Renal pelvis (tissue), 4 donors: ENCODE results near the gene PNPLA6. TPM values are rescaled to one million over a fixed set of nuclear protein-coding genes. Genes with fewer than 3 reads are reported as not detected.

ENCODE experiments used
- DNase-seq: peaks from one replicate; pipeline ENCODE4 v3.0.0-alpha.2; 2013
- polyA plus RNA-seq, 3 donors: library from polyadenylated mRNA; unstranded; fragments of 120-200 nt; gene quantifications; one replicate each; pipeline ENCODE4 v1.2.1, GENCODE V29; 2013; ENCODE audit not compliant: insufficient read length in 3 of 3

PNPLA6 gene
- polyA plus RNA-seq, 3 donors, result 42.2 to 46.0 (median 42.8) TPM

- DNase-seq, result no peak
These were observed 60.9 kb downstream of the PNPLA6 start for GRCh38 chr19:7596211-7596937.

GRCh38 chr19:7597689-7598088, 62.2 kb downstream of the PNPLA6 start:
- DNase-seq, result no peak

- no peak for DNase-seq
These were observed 62.7 kb downstream of the PNPLA6 start for GRCh38 chr19:7598180-7598579.

DNA sequence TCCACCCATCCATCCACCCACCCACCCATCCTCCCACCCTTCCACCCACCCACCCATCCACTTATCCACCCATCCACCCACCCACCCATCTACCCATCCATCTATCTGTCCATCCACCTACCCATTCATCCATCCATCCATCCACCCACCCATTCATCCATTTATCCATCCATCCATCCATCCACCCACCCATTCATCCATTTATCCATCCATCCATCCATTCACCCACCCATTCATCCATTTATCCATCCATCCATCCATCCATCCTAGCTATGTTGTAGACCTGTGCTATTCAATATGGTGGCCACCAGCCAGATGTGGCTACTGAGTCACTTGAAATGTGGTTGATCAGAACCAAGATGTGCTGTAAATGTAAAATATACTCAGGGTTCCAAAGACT, 65.2 kb downstream of the PNPLA6 start:
- DNase-seq, result no peak

- no peak for DNase-seq
These were observed 66.9 kb downstream of the PNPLA6 start for GRCh38 chr19:7602240-7602934.

GRCh38 chr19:7602935-7603497, 67.5 kb downstream of the PNPLA6 start:
- DNase-seq, result no peak

DNA sequence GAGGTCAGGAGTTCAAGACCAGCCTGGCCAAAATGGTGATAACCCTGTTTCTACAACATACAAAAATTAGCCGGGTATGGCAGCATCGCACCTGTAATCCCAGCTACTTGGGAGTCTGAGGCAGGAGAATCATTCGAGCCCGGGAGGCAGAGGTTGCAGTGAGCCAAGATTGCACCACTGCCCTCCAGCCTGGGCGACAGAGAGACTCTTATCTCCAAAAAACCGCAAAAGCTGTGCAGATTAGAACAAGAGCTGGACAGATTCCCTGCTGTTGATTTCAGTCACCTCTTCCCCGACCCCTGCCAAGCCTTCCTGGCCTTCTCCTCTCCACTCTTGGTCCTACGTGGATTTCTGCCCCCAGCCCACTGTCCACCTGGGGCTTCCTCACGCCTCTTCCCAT, 68.4 kb downstream of the PNPLA6 start:
- DNase-seq, result no peak

DNA sequence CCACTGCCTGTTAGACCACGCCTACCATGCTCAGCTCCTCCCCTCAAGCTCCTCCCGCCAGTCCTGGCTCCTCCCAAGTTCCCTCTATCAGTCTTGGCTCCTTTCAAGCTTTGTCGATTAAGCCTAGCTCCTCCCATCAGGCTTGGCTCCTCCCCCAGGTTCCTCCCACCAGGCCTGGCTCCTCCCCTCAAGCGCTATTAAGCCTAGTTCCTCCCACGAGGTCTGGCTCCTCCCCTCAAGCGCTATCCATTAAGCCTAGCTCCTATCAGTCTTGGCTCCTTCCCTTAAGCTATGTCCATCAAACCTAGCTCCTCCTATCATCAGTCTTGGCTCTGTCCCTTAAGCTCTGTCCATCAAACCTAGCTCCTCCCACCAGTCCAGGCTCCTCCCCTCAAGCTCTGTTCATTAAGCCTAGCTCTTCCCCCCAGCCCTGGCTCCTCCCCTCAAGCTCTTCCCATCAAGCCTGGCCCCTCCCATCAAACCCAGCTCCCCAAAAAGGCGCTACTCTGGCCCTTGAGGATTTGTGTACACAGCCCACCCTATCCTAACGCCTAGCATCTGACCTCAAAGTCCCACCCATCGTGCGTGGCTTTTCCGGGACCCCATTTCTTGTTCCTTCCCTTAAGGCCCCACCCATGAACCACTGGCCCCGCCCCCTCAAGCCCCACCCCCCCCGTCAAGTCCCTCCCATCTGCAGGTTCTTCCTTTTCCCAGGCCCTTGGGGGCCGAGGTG, 70.1 kb downstream of the PNPLA6 start:
- no peak for DNase-seq

- no peak for DNase-seq
These were observed 70.8 kb downstream of the PNPLA6 start for GRCh38 chr19:7606289-7606688.

DNA sequence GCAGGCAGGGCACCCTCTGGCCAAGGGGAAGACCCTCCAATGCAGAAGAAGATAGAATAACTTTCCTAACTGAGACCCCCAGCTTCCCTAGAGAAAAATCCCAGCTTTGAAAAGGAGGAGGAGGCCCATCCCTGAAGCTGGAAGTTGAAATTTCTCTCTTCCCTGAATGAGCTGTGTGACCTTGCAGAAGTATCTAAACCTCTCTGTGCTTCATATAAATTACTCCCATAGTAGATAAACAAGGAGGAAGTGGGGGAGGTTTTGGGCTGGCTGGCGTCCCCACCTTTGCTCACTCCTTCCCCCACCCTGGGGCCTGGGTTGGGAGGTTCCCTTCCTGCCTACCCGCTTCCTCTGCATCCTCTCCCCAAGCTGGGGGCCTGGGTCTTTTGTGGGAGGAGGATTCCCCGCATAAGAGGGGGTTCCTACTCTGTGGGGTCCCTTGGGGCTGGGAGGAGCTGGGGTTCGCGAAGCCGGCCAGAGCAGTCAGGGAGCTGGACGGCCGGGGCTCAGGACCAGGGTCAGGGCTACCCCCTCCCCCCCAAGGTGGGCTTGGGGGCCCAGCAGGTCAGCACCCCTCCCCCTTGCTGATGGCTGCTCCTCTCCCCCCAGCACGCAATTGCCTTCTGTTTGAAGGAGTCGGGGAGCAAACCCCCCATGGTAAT, 71.8 kb downstream of the PNPLA6 start:
- DNase-seq, result no peak

GRCh38 chr19:7607874-7608560, 72.5 kb downstream of the PNPLA6 start:
- no peak for DNase-seq

DNA sequence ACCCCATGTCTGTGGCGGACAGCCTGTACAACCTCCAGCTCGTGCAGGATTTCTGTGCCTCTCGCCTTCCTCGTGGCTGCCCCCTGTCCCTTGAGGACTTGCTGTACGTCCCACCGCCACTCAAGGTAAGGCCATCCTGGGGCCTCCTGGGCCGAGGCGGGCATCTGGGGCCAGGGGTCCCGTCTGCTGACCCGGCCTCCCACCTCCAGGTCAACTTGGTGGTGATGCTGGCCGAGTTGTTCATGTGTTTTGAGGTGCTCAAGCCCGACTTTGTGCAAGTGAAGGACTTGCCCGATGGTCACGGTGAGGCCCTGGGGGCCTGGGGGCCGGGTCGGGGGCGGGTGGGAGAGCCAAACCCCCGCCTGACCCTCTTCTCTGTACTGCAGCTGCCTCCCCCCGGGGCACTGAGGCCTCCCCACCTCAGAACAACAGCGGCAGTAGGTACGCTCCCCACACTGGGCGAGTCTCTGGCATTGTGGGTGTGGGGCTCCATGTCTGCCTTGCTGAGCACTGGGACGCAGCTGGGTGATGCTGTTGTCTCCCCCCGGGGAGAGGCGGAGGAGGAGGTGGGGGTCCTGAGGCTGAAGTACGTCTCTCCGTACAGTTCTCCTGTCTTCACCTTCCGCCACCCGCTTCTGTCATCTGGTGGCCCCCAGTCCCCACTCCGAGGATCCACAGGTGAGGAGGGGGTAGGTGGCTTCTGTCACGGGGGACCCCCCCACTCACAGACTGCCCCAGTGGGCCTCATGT, 75.1 kb downstream of the PNPLA6 start:
- DNase-seq, result no peak

Other genes with a start within 250 kb of the PNPLA6 start
- 10 to 100 TPM; 25.0 to 37.6 (median 31.3) TPM for gene INSR, start 241.3 kb upstream of the PNPLA6 start, polyA plus RNA-seq
- 10 to 100 TPM; 32.1 to 38.1 (median 34.3) TPM for gene ARHGEF18, start 186.8 kb upstream of the PNPLA6 start, polyA plus RNA-seq
- gene PEX11G, start 46.7 kb upstream of the PNPLA6 start, polyA plus RNA-seq, result 10 to 100 TPM in 1 of 3 donors, 1 to 10 TPM in 2; 7.0 to 10.8 (median 9.2) TPM
- gene ZNF358, start 19.6 kb upstream of the PNPLA6 start, polyA plus RNA-seq, result 10 to 100 TPM; 53.7 to 70.8 (median 64.5) TPM
- gene MCOLN1, start 13.1 kb upstream of the PNPLA6 start, polyA plus RNA-seq, result 10 to 100 TPM; 18.5 to 20.0 (median 19.8) TPM
- 10 to 100 TPM; 25.0 to 28.6 (median 26.2) TPM for gene CAMSAP3, start 60.1 kb downstream of the PNPLA6 start, polyA plus RNA-seq
- 10 to 100 TPM; 37.5 to 47.5 (median 44.2) TPM for gene XAB2, start 93.8 kb downstream of the PNPLA6 start, polyA plus RNA-seq
- 100 to 1,000 TPM; 105 to 133 (median 113) TPM for gene PET100, start 94.1 kb downstream of the PNPLA6 start, polyA plus RNA-seq
- gene PCP2, start 98.0 kb downstream of the PNPLA6 start, polyA plus RNA-seq, result 1 to 10 TPM in 2 of 3 donors, under 1 TPM in 1; 0.91 to 2.1 (median 1.0) TPM
- 10 to 100 TPM; 61.8 to 89.2 (median 81.4) TPM for gene STXBP2, start 101.4 kb downstream of the PNPLA6 start, polyA plus RNA-seq
- gene RETN, start 133.3 kb downstream of the PNPLA6 start, polyA plus RNA-seq, result 1 to 10 TPM; 1.3 to 2.2 (median 1.4) TPM
- under 1 TPM; 0.21 to 0.53 (median 0.21) TPM for gene MCEMP1, start 141.4 kb downstream of the PNPLA6 start, polyA plus RNA-seq
- 10 to 100 TPM; 60.2 to 81.9 (median 65.1) TPM for gene TRAPPC5, start 145.1 kb downstream of the PNPLA6 start, polyA plus RNA-seq
- gene FCER2, start 166.4 kb downstream of the PNPLA6 start, polyA plus RNA-seq, result under 1 TPM in 2 of 3 donors, not detected in 1; 0.12 to 0.17 TPM
- gene CLEC4G, start 196.4 kb downstream of the PNPLA6 start, polyA plus RNA-seq, result not detected
- gene CD209, start 211.8 kb downstream of the PNPLA6 start, polyA plus RNA-seq, result 1 to 10 TPM in 2 of 3 donors, under 1 TPM in 1; 1.00 to 1.9 (median 1.5) TPM
- gene CLEC4M, start 227.5 kb downstream of the PNPLA6 start, polyA plus RNA-seq, result 1 to 10 TPM; 2.4 to 3.9 (median 3.9) TPM